SIG-M5 treated with dmso at 0.1 percent for 504 hours (cell line): ENCODE data around the gene HADHB.
"Not testable (repeated sequence)": the region's sequence is repeated elsewhere in the genome, so short reads cannot be mapped to it uniquely, and the experiment has no call there.

Source experiments
- DNase-seq: peaks from one replicate; lab custom pipeline; 2025; ENCODE audit not compliant: unreplicated experiment; lab: John Stamatoyannopoulos, UW

The HADHB gene

GRCh38 chr2:26243470-26244308 is 1.1 kb upstream of the HADHB start:
- DNase-seq = peak; percentile 41

DNA sequence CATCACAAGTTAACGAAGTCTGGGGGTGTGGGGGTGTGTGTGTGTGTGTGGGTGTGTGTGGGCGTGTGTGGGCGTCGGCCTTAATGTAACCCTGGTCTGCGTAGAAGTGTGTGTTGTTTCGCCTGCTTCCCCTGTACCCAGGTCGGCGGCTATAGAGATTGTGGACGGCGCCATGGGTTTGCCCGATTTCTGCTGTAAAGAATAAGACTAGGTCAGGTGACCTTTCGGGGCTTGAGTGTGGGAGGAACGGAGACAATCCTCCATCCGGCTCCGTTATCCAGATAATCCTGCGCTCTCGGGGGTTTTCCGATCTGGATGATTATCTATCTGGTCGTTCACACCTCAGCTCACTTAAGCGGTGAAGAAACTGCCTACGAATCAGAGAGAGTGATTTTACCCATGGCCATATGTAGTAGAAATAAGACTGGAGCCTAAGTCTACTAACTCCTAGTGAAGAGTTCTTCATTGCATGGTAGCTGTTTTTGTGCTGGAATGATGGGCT is 543 bp downstream of the HADHB start:
- peak; percentile 43 for DNase-seq

DNA sequence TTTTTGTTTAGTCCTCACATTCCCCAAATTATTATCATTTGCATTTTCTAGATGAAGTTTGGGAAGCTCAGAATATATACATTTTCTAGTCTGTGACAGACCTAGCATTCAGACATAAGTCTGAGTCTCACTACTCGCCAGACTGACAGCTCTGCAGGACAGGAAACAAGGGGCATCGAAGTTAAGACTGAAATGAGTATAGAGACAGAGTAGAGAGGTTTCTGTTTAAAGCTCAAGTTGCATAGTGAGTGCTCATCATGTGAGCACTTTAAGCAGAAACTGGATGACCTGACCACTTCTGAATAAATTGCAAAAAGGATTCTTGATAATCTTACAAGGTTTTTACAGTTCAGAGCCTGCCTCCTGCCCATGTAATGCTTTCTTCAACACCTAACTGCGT is 1.1 kb downstream of the HADHB start:
- peak; percentile 36 for DNase-seq

- peak; percentile 84 for DNase-seq
Measured at GRCh38 chr2:26246818-26247217, 2.1 kb downstream of the HADHB start.

- no peak for DNase-seq
Measured at GRCh38 chr2:26249625-26250024, 4.9 kb downstream of the HADHB start.

GRCh38 chr2:26251893-26252292 is 7.2 kb downstream of the HADHB start:
- no peak for DNase-seq

GRCh38 chr2:26255759-26256384 is 11.1 kb downstream of the HADHB start:
- DNase-seq = no peak

- DNase-seq = not testable (repeated sequence)
Measured at GRCh38 chr2:26258836-26259235, 14.1 kb downstream of the HADHB start.

DNA sequence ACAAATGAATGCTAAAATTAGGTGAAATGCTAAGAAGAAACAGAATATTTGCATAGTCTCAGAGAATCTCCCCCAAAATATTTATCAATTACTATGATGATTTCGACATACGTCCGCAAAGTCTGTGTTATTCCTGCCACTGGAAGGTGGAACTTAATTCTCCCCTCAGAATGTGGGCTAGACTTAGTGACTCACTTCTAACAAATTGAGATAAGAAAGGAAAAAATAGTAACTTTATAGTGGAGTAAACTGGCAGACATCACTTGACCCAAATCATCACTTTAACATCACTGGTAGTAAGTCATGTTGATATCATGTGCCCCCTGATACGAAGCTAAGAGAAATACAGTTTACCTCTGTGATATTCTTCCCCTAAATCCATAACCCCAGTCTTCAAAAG is 23.5 kb downstream of the HADHB start:
- DNase-seq = peak; percentile 32

GRCh38 chr2:26268670-26269385 is 24.1 kb downstream of the HADHB start:
- DNase-seq = peak; percentile 70

- DNase-seq = peak; percentile 72
Measured at GRCh38 chr2:26269571-26270158, 24.9 kb downstream of the HADHB start.

DNA sequence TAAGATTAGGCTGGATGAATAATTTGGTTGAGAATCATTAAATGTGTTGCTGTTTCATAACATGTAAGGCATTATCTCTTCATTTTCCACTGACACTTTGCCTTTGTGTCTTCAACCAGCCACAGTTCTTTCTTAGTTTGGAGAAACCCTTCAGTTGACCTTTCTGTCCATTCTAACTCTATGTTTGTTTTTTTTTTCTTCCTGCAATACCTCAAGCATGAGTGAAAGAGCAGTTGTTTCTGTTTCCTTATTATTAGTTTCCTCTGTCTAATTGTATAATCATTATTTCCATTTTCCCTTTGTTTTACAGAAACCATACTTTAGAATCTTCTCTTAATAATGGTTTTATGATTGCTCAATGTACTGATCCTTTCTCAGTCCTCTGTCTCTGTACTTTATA is 25.6 kb downstream of the HADHB start:
- DNase-seq = no peak

DNA sequence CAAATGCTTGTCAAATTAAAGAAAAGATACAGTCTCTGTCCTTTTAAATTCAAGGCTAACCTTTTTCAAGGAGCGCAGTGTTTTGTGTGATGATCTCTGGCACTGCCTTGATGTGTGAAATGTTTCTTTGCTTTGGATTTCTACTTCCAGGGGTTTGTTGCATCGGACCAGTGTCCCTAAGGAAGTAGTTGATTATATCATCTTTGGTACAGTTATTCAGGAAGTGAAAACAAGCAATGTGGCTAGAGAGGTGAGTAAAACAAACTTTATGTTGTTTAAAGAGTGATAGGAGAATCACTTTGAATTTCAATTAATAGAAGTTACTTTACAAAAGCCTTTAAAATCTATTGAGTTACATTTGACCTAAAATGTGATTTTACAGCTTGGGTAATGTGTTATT is 28.8 kb downstream of the HADHB start:
- no peak for DNase-seq

DNA sequence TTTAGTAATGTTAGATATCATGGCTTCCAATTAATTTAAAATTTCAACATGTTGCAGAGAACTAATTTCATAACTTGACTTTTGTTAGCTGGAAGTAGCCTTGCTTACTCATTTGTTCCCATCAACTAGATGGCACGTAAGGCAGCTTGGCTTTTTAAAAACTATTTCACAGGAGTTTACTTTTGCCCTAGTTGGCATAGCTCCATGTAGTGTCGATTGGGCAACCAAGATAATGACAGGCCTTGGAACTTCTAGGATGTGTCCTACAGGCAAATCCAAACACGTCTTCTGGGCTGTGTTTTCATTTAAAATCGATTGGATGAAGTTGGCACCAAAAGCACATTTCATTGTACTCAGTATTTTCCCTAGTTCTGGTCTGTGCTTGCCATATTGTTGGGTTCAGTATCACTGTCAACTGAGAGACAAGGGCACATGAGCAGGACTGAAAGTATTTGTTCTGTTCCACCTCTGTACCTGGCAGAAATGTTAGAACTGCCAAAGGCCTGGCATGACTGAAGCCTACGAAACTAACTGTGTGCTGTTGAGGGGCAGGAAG is 29.4 kb downstream of the HADHB start:
- peak; percentile 11 for DNase-seq

DNA sequence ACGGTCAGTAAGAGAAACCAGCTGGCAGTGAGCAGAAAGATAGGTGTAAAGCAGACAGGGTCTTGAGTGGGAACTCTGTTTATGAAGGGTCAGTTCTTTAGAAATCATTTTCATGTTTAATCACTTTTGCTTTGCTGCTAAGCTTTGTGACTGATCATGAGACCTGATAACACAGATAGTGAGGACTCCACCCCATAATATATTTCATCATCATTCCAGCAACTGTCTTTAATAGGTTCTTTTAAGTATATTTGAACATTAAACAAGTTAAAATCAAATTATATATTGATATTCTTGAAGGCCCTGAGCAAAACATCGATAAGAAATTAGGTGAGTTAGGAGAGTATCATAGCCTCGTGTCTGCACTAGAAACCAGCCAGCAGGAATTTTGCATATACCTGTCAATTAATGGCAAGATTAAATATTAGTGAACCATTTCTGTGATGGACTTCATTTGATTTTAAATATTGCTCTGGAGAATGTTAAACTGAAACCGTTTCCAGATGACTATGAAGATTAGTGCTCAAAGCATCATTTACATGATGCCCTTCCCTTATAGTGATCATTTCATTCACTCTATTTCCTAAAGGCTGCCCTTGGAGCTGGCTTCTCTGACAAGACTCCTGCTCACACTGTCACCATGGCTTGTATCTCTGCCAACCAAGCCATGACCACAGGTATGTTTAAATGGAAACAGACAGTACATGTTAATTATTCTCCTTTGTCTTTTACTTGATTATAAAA is 31.9 kb downstream of the HADHB start:
- DNase-seq = no peak

DNA sequence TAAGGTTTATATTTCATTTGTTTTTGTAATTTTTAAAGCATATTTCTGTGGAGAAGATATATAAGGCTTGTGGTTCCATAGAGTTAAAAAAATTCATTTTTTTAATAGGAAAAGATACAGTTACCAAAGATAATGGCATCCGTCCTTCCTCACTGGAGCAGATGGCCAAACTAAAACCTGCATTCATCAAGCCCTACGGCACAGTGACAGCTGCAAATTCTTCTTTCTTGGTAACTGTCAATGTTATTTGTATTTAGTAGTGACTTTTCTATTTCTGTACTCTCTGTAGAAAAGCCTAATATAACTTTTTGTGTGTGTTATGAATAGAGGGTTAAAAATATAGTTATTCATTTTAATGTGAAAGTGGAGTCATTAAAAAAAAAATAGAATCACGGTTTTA is 35.1 kb downstream of the HADHB start:
- no peak for DNase-seq

- DNase-seq = no peak
Measured at GRCh38 chr2:26281226-26281625, 36.5 kb downstream of the HADHB start.

DNA sequence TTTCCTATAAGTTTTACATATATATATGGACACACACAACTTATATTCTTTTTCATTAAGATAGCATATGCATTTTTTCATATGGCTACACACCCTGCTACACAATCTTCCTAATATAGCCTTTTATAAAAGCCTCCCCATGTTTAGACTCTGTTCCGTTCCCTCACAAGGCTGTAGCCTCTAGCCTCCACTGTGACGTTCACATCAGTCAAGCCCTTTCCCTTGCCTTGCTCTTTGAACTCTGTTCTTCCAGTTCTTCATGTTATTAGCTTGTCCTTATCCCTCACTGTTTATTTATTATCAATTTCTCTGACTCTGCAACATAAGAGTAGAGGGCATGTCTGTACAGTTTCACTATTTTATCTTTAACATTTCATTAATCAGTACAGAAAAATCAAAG is 38.9 kb downstream of the HADHB start:
- no peak for DNase-seq

- DNase-seq = no peak
Measured at GRCh38 chr2:26284132-26284531, 39.4 kb downstream of the HADHB start.

DNA sequence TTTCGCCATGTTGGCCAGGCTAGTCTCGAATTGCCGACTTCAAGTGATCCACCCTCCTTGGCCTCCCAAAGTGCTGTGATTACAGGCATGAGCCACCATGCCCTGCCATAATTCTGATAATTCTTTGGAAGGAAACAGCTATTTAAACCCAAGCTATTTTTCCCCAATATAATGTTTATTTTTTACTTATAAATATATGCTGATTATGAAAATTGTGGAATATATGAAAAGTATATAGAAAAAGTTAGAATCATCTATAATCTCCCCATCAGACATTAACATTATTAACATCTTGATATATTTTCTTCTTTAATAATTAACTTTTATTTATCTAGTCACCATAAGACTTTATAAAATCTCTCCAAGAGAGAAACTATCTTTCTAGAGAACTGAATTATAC is 41.2 kb downstream of the HADHB start:
- no peak for DNase-seq
